ENCODE data around the gene ARL4C. TPM values are rescaled to one million over a fixed set of nuclear protein-coding genes. Genes with fewer than 3 reads are reported as not detected.

Gene ARL4C
- total RNA-seq, 2 experiments from 2014 or later, result 15.7 to 19.6 TPM

DNA sequence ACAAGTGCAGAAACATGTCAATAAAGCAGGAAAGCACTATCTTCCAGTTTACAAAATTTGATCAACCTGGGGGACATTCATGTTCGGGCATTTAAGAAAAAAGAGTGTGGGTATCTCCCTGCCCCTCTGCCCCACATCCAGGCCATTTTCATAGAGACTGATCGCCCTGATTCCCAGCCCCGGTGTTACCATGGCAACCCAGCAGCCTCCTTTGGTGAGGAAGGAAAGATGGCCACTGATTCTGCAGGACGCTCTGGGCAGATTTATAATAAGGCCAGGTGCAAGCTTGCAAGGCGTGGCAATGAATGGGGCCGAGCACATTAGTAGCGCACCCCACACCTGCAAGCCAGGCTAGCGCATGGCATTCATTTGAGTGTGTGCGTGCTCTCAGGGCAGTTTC is 36.7 kb upstream of the ARL4C start:
- no peaks in the 10 kb centered on the region for H3K9me3 ChIP-seq (ENCODE audit: low read length)
- no peaks in the 10 kb centered on the region for H4K20me1 ChIP-seq (ENCODE audit: insufficient read depth, low read length)
- no peak overlapping the region for H3K4me3 ChIP-seq (ENCODE audit: low read depth, low read length, poor library complexity, severe bottlenecking)
- CTCF ChIA-PET (ENCODE audit: unreplicated experiment), result no interaction called here
- TF ChIP-seq CTCF (conservative IDR thresholded peaks at IDR 0.05; ENCODE audit: low read length) (no peak), EZH2phosphoT487 (IDR thresholded peaks at IDR 0.05; ENCODE audit: borderline replicate concordance, low read depth, low read length) (no peak)
- H3K36me3 ChIP-seq (ENCODE audit: insufficient read depth, low read length), result no peaks in the 10 kb centered on the region
- no peak overlapping the region for H3K27ac ChIP-seq (ENCODE audit: low read depth, low read length, poor library complexity, severe bottlenecking)
- H3K4me1 ChIP-seq (ENCODE audit: insufficient read depth, low read length, poor library complexity, severe bottlenecking), result no peaks in the 10 kb centered on the region
- no TSS peak for BruUV-seq (replicated peaks)
- intact Hi-C loops (cut with micrococcal nuclease; ENCODE audit: unreplicated experiment), result no loop called here
- no peaks in the 10 kb centered on the region for H3K79me2 ChIP-seq (ENCODE audit: insufficient read depth, low read depth, low read length)
- H3K4me2 ChIP-seq (ENCODE audit: low read length), result no peak overlapping the region
- POLR2A ChIA-PET, result no interaction called here
- no peak overlapping the region for H2AFZ ChIP-seq (ENCODE audit: low read length)
- no peak for DNase-seq (ENCODE audit: low spot score)
- H3K9me2 ChIP-seq (ENCODE audit: insufficient read depth, low read length), result no peaks in the 10 kb centered on the region

- ChIA-PET POLR2A (no interaction called here), CTCF (ENCODE audit: unreplicated experiment) (no interaction called here)
- no peaks in the 10 kb centered on the region for H3K4me1 ChIP-seq (ENCODE audit: insufficient read depth, low read length, poor library complexity, severe bottlenecking)
- H4K20me1 ChIP-seq (ENCODE audit: insufficient read depth, low read length), result no peaks in the 10 kb centered on the region
- no peak overlapping the region for H3K4me2 ChIP-seq (ENCODE audit: low read length)
- H3K9me3 ChIP-seq (ENCODE audit: low read length), result no peaks in the 10 kb centered on the region
- no peak overlapping the region for H3K4me3 ChIP-seq (ENCODE audit: low read depth, low read length, poor library complexity, severe bottlenecking)
- BruUV-seq (replicated peaks), result no TSS peak
- intact Hi-C loops (cut with micrococcal nuclease; ENCODE audit: unreplicated experiment), result no loop called here
- H3K36me3 ChIP-seq (ENCODE audit: insufficient read depth, low read length), result no peaks in the 10 kb centered on the region
- TF ChIP-seq EZH2phosphoT487 (IDR thresholded peaks at IDR 0.05; ENCODE audit: borderline replicate concordance, low read depth, low read length) (no peak), CTCF (conservative IDR thresholded peaks at IDR 0.05; ENCODE audit: low read length) (peak; percentile 42; the same call in 1 of the 2 replicates)
- H3K79me2 ChIP-seq (ENCODE audit: insufficient read depth, low read depth, low read length), result no peaks in the 10 kb centered on the region
- H3K9me2 ChIP-seq (ENCODE audit: insufficient read depth, low read length), result no peaks in the 10 kb centered on the region
- no peak overlapping the region for H3K27ac ChIP-seq (ENCODE audit: low read depth, low read length, poor library complexity, severe bottlenecking)
- H2AFZ ChIP-seq (ENCODE audit: low read length), result no peak overlapping the region
- DNase-seq (ENCODE audit: low spot score), result peak; percentile 10
These were observed 31.7 kb upstream of the ARL4C start for GRCh38 chr2:234528410-234529148.

- no TSS peak for BruUV-seq (replicated peaks)
- POLR2A ChIA-PET, result no interaction called here
- Histone ChIP-seq H3K27ac (ENCODE audit: low read depth, low read length, poor library complexity, severe bottlenecking) (no peak overlapping the region), H3K36me3 (ENCODE audit: insufficient read depth, low read length) (no peaks in the 10 kb centered on the region), H3K79me2 (ENCODE audit: insufficient read depth, low read depth, low read length) (no peaks in the 10 kb centered on the region), H3K4me2 (ENCODE audit: low read length) (no peak overlapping the region), H3K9me2 (ENCODE audit: insufficient read depth, low read length) (no peaks in the 10 kb centered on the region), H4K20me1 (ENCODE audit: insufficient read depth, low read length) (no peaks in the 10 kb centered on the region), H3K9me3 (ENCODE audit: low read length) (no peaks in the 10 kb centered on the region), H3K4me1 (ENCODE audit: insufficient read depth, low read length, poor library complexity, severe bottlenecking) (no peaks in the 10 kb centered on the region), H3K4me3 (ENCODE audit: low read depth, low read length, poor library complexity, severe bottlenecking) (no peak overlapping the region), H2AFZ (ENCODE audit: low read length) (no peak overlapping the region)
- TF ChIP-seq EZH2phosphoT487 (IDR thresholded peaks at IDR 0.05; ENCODE audit: borderline replicate concordance, low read depth, low read length) (no peak), CTCF (conservative IDR thresholded peaks at IDR 0.05; ENCODE audit: low read length) (no peak)
- CTCF ChIA-PET (ENCODE audit: unreplicated experiment), result no interaction called here
- intact Hi-C loops (cut with micrococcal nuclease; ENCODE audit: unreplicated experiment), result no loop called here
- DNase-seq (ENCODE audit: low spot score), result no peak
These were observed 29.8 kb upstream of the ARL4C start for GRCh38 chr2:234526711-234527110.
